ENCODE measurements around the gene VN1R5. TPM values are rescaled to one million over a fixed set of nuclear protein-coding genes. Genes with fewer than 3 reads are reported as not detected.

Gene VN1R5
- total RNA-seq, 1 donor from 2014 or later: not detected

GRCh38 chr1:247294282-247294681 is 38.4 kb downstream of the VN1R5 start:
- DNase-seq (ENCODE audit: low read depth): peak; percentile 64

GRCh38 chr1:247295274-247295684 is 39.4 kb downstream of the VN1R5 start:
- Histone ChIP-seq H3K4me3 (ENCODE audit: low read depth, low read length) (no peak overlapping the region), H3K27me3 (ENCODE audit: control insufficient read depth, insufficient read depth, low read length) (no peaks in the 10 kb centered on the region), H3K36me3 (ENCODE audit: control insufficient read depth, insufficient read depth, low read length) (peaks cover 2% of the 10 kb centered on the region)
- TF ChIP-seq, protein P1, sequence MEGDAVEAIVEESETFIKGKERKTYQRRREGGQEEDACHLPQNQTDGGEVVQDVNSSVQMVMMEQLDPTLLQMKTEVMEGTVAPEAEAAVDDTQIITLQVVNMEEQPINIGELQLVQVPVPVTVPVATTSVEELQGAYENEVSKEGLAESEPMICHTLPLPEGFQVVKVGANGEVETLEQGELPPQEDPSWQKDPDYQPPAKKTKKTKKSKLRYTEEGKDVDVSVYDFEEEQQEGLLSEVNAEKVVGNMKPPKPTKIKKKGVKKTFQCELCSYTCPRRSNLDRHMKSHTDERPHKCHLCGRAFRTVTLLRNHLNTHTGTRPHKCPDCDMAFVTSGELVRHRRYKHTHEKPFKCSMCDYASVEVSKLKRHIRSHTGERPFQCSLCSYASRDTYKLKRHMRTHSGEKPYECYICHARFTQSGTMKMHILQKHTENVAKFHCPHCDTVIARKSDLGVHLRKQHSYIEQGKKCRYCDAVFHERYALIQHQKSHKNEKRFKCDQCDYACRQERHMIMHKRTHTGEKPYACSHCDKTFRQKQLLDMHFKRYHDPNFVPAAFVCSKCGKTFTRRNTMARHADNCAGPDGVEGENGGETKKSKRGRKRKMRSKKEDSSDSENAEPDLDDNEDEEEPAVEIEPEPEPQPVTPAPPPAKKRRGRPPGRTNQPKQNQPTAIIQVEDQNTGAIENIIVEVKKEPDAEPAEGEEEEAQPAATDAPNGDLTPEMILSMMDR (IDR thresholded peaks at IDR 0.05; ENCODE audit: insufficient read depth, low read length, poor library complexity, severe bottlenecking): no peak
- DNase-seq (ENCODE audit: low read depth): no peak

More at GRCh38 chr1:247294282-247294681, 38.4 kb downstream of the VN1R5 start:
- H3K36me3 ChIP-seq (ENCODE audit: control insufficient read depth, insufficient read depth, low read length): no peaks in the 10 kb centered on the region
- TF ChIP-seq, protein P1 (IDR thresholded peaks at IDR 0.05; ENCODE audit: insufficient read depth, low read length, poor library complexity, severe bottlenecking): no peak
- no peak overlapping the region for H3K4me3 ChIP-seq (ENCODE audit: low read depth, low read length)
- H3K27me3 ChIP-seq (ENCODE audit: control insufficient read depth, insufficient read depth, low read length): no peaks in the 10 kb centered on the region

DNA sequence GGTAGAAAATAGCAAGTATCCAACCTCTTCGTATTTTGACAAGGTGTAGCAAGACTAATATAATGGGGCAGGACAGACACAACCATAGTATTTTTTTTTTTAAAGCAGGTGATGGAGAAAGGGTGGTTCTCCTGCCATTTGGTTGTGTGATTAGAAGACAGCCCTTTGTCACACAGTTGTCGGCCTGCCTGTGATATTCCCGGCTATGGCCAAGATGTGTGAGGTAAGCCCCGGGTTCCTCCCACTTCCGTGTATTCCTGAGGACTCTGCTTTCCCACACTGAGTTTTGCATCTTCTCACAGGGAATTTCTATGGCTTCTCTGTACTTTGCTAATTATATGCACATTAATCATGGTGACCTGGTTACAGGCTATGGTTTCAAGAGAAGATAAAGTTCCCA is 39.9 kb downstream of the VN1R5 start:
- DNase-seq (ENCODE audit: low read depth): no peak
- H3K4me3 ChIP-seq (ENCODE audit: low read depth, low read length): no peak overlapping the region
- TF ChIP-seq, protein P1 (IDR thresholded peaks at IDR 0.05; ENCODE audit: insufficient read depth, low read length, poor library complexity, severe bottlenecking): no peak
- no peaks in the 10 kb centered on the region for H3K27me3 ChIP-seq (ENCODE audit: control insufficient read depth, insufficient read depth, low read length)
- peaks cover 2% of the 10 kb centered on the region for H3K36me3 ChIP-seq (ENCODE audit: control insufficient read depth, insufficient read depth, low read length)

- no peak for DNase-seq (ENCODE audit: low read depth)
- peaks cover 2% of the 10 kb centered on the region for H3K36me3 ChIP-seq (ENCODE audit: control insufficient read depth, insufficient read depth, low read length)
- H3K27me3 ChIP-seq (ENCODE audit: control insufficient read depth, insufficient read depth, low read length): no peaks in the 10 kb centered on the region
- no peak overlapping the region for H3K4me3 ChIP-seq (ENCODE audit: low read depth, low read length)
- TF ChIP-seq, protein P1 (IDR thresholded peaks at IDR 0.05; ENCODE audit: insufficient read depth, low read length, poor library complexity, severe bottlenecking): no peak
Measured at GRCh38 chr1:247296599-247297180, 40.8 kb downstream of the VN1R5 start.

DNA sequence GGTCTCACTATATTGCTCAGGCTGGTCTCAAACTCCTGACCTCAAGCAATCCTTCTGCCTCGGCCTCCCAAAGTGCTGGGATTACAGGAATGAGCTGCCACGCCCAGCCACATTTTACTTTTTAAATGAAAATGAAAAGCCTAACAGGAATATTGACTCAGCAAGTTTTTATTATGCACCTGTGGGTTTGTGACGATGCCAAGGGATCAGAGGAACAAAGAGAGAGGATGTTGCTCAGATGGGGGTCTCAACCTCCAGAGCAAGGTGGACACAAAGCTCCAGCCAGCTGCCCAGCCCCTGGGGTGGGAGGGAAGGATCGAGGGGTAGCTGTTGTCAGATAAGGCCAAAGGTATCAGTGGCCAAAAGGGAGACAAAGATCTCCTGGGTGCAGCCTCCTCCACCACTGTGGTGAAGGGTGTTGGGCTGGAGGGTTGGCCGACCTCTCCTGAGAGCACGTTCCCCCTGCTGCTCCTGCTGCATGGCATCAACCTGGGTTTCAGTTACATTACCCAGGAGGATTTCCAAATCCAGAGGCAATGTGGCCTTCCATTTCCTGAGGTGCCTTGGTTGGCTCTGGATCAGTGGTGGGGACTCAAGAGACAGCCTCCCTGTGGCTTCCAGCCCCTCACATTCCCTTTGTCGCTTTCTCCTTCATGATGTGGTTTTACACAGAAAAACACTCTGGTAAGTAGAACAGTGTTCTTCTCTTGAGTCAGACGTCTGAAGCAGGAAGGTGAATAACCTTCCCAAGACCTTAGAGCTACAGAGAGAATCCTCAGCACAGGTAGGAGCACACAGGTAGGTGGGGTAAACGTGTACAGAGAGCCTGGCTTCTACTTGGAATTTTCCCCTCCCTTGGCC is 41.6 kb downstream of the VN1R5 start:
- TF ChIP-seq, protein P1 (IDR thresholded peaks at IDR 0.05; ENCODE audit: insufficient read depth, low read length, poor library complexity, severe bottlenecking): no peak
- H3K36me3 ChIP-seq (ENCODE audit: control insufficient read depth, insufficient read depth, low read length): peaks cover 2% of the 10 kb centered on the region
- no peak for DNase-seq (ENCODE audit: low read depth)
- no peak overlapping the region for H3K4me3 ChIP-seq (ENCODE audit: low read depth, low read length)
- H3K27me3 ChIP-seq (ENCODE audit: control insufficient read depth, insufficient read depth, low read length): no peaks in the 10 kb centered on the region
